Mesothelial cell of epicardium (in vitro differentiated cells): ENCODE results near the gene ARL4D. TPM values are rescaled to one million over a fixed set of nuclear protein-coding genes. Genes with fewer than 3 reads are reported as not detected.

Source experiments
- DNase-seq, 2 experiments: peaks; one replicate each; pipeline ENCODE4 v3.0.0; 2021; ENCODE audit warnings: low spot score in 2 of 2; ENCODE audit not compliant: unreplicated experiment in 2 of 2
- H3K27ac Mint-ChIP-seq: 2 replicates; pipeline ENCODE4 v1.8.0; 2021; ENCODE audit warnings: mixed read lengths
- H3K27me3 Mint-ChIP-seq: 2 replicates; pipeline ENCODE4 v1.8.0; 2021; ENCODE audit warnings: low read depth, mixed read lengths
- H3K36me3 Mint-ChIP-seq: 2 replicates; pipeline ENCODE4 v1.8.0; 2021; ENCODE audit warnings: mixed read lengths
- H3K4me1 Mint-ChIP-seq: 2 replicates; pipeline ENCODE4 v1.8.0; 2021; ENCODE audit warnings: mixed read lengths
- H3K4me3 Mint-ChIP-seq: 2 replicates; pipeline ENCODE4 v1.8.0; 2021; ENCODE audit warnings: mild to moderate bottlenecking, moderate library complexity, mixed read lengths
- H3K9me3 Mint-ChIP-seq: 2 replicates; pipeline ENCODE4 v1.8.0; 2021; ENCODE audit warnings: mixed read lengths
- total RNA-seq: library from RNA; stranded (reverse); gene quantifications from 3 replicates; pipeline ENCODE4 v1.2.1, GENCODE V29; 2021
- TF ChIP-seq, protein P1 (sequence below): fragments of 200-600 bp; sonication (generic); IDR thresholded peaks from one replicate; pipeline ENCODE4 v1.5.0; 2021; ENCODE audit warnings: antibody characterized with exemption; ENCODE audit not compliant: unreplicated experiment

Gene ARL4D
- total RNA-seq, 1 donor from 2014 or later: 8.1 TPM

GRCh38 chr17:43438626-43439025 lies 39.8 kb downstream of the ARL4D start:
- Mint-ChIP-seq H3K4me1 (peaks cover 16% of the 10 kb centered on the region), H3K27ac (no peak overlapping the region), H3K36me3 (no peaks in the 10 kb centered on the region), H3K9me3 (no peaks in the 10 kb centered on the region), H3K27me3 (no peaks in the 10 kb centered on the region), H3K4me3 (no peak overlapping the region)
- TF ChIP-seq, protein P1, sequence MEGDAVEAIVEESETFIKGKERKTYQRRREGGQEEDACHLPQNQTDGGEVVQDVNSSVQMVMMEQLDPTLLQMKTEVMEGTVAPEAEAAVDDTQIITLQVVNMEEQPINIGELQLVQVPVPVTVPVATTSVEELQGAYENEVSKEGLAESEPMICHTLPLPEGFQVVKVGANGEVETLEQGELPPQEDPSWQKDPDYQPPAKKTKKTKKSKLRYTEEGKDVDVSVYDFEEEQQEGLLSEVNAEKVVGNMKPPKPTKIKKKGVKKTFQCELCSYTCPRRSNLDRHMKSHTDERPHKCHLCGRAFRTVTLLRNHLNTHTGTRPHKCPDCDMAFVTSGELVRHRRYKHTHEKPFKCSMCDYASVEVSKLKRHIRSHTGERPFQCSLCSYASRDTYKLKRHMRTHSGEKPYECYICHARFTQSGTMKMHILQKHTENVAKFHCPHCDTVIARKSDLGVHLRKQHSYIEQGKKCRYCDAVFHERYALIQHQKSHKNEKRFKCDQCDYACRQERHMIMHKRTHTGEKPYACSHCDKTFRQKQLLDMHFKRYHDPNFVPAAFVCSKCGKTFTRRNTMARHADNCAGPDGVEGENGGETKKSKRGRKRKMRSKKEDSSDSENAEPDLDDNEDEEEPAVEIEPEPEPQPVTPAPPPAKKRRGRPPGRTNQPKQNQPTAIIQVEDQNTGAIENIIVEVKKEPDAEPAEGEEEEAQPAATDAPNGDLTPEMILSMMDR: no peak
- no peak for DNase-seq

- H3K36me3 Mint-ChIP-seq: no peaks in the 10 kb centered on the region
- no peaks in the 10 kb centered on the region for H3K27me3 Mint-ChIP-seq
- DNase-seq: no peak
- H3K4me1 Mint-ChIP-seq: peaks cover 18% of the 10 kb centered on the region
- no peak overlapping the region for H3K4me3 Mint-ChIP-seq
- TF ChIP-seq, protein P1: no peak
- H3K27ac Mint-ChIP-seq: no peak overlapping the region
- no peaks in the 10 kb centered on the region for H3K9me3 Mint-ChIP-seq
These were observed 40.2 kb downstream of the ARL4D start for GRCh38 chr17:43439041-43439440.

- DNase-seq: no peak
- TF ChIP-seq, protein P1: no peak
- H3K4me1 Mint-ChIP-seq: peaks cover 18% of the 10 kb centered on the region
These were observed 43.9 kb downstream of the ARL4D start for GRCh38 chr17:43442711-43443110.

GRCh38 chr17:43443381-43443780 lies 44.6 kb downstream of the ARL4D start:
- H3K9me3 Mint-ChIP-seq: peaks cover 4% of the 10 kb centered on the region
- DNase-seq: no peak
- H3K27ac Mint-ChIP-seq: no peak overlapping the region
- H3K27me3 Mint-ChIP-seq: no peaks in the 10 kb centered on the region
- H3K4me3 Mint-ChIP-seq: no peak overlapping the region
- no peaks in the 10 kb centered on the region for H3K36me3 Mint-ChIP-seq
- TF ChIP-seq, protein P1: no peak
- peaks cover 18% of the 10 kb centered on the region for H3K4me1 Mint-ChIP-seq

More at GRCh38 chr17:43442711-43443110, 43.9 kb downstream of the ARL4D start:
- Mint-ChIP-seq H3K36me3 (no peaks in the 10 kb centered on the region), H3K9me3 (peaks cover 4% of the 10 kb centered on the region), H3K4me3 (no peak overlapping the region), H3K27me3 (no peaks in the 10 kb centered on the region), H3K27ac (no peak overlapping the region)

- H3K36me3 Mint-ChIP-seq: no peaks in the 10 kb centered on the region
- peaks cover 4% of the 10 kb centered on the region for H3K9me3 Mint-ChIP-seq
- no peaks in the 10 kb centered on the region for H3K27me3 Mint-ChIP-seq
- no peak for DNase-seq
- H3K27ac Mint-ChIP-seq: peak overlapping the region; percentile 67
- H3K4me3 Mint-ChIP-seq: no peak overlapping the region
- TF ChIP-seq, protein P1: no peak
- H3K4me1 Mint-ChIP-seq: peaks cover 12% of the 10 kb centered on the region
These were observed 45.6 kb downstream of the ARL4D start for GRCh38 chr17:43444223-43445008.
